DOHH2 (cell line): ENCODE data around the gene WDFY3.
"Not testable (repeated sequence)": the region's sequence is repeated elsewhere in the genome, so short reads cannot be mapped to it uniquely, and the experiment has no call there.

ENCODE experiments used
- H3F3A ChIP-seq: fragments of 200-600 bp; sonication (generic), shearing (Covaris generic); 2 replicates; pipeline ENCODE4 v1.6.0; 2016; ENCODE audit warnings: antibody characterized with exemption, mild to moderate bottlenecking; ENCODE audit not compliant: control insufficient read depth, insufficient read depth
- H3K27ac ChIP-seq: fragments of 200-600 bp; sonication (generic); 2 replicates; pipeline ENCODE4 v1.5.1; 2014; ENCODE audit warnings: low read depth, mild to moderate bottlenecking, low read length, moderate library complexity
- H3K27me3 ChIP-seq: fragments of 200-600 bp; sonication (generic); 2 replicates; pipeline ENCODE4 v1.6.1; 2014; ENCODE audit warnings: mild to moderate bottlenecking, low read length, mixed read lengths; ENCODE audit not compliant: control insufficient read depth
- H3K36me3 ChIP-seq: fragments of 200-600 bp; sonication (generic); 2 replicates; pipeline ENCODE4 v1.6.1; 2014; ENCODE audit warnings: mild to moderate bottlenecking, low read length, moderate library complexity, mixed read lengths; ENCODE audit not compliant: control insufficient read depth
- H3K4me1 ChIP-seq: fragments of 200-600 bp; sonication (generic); 2 replicates; pipeline ENCODE4 v1.6.1; 2014; ENCODE audit warnings: mild to moderate bottlenecking, low read length, mixed read lengths; ENCODE audit not compliant: control insufficient read depth
- H3K4me2 ChIP-seq: fragments of 200-600 bp; sonication (generic); 2 replicates; pipeline ENCODE4 v1.6.0; 2014; ENCODE audit warnings: mild to moderate bottlenecking, low read length, moderate library complexity
- H3K4me3 ChIP-seq: fragments of 200-600 bp; sonication (generic); 2 replicates; pipeline ENCODE4 v1.5.1; 2014; ENCODE audit warnings: mild to moderate bottlenecking, low read length, mixed read lengths
- H3K79me2 ChIP-seq: fragments of 200-600 bp; sonication (generic); 2 replicates; pipeline ENCODE4 v1.6.1; 2014; ENCODE audit warnings: mild to moderate bottlenecking, low read length, mixed read lengths; ENCODE audit not compliant: control insufficient read depth
- H3K9me2 ChIP-seq: fragments of 200-600 bp; sonication (generic); replicated peaks from 2 replicates; pipeline ENCODE4 v1.6.1; 2014; ENCODE audit warnings: mild to moderate bottlenecking, low read length, mixed read lengths; ENCODE audit not compliant: control insufficient read depth
- H3K9me3 ChIP-seq: fragments of 200-600 bp; sonication (generic); 2 replicates; pipeline ENCODE4 v1.6.1; 2014; ENCODE audit warnings: antibody characterized with exemption, low read length, mixed read lengths; ENCODE audit not compliant: control insufficient read depth, insufficient read depth
- H4K20me1 ChIP-seq: fragments of 200-600 bp; sonication (generic); 2 replicates; pipeline ENCODE4 v1.6.0; 2014; ENCODE audit warnings: low read depth, mild to moderate bottlenecking, antibody characterized with exemption, low read length, moderate library complexity; ENCODE audit not compliant: control insufficient read depth, insufficient read depth
- EZH2phosphoT487 ChIP-seq: fragments of 200-600 bp; sonication (generic); IDR thresholded peaks from 2 replicates; pipeline ENCODE4 v1.6.1; 2017; ENCODE audit warnings: borderline replicate concordance, mild to moderate bottlenecking, antibody characterized with exemption, low read length, moderate library complexity, mixed read lengths
- TF ChIP-seq, protein P1 (sequence below): fragments of 200-600 bp; sonication (generic); IDR thresholded peaks from one replicate; pipeline ENCODE4 v1.5.1; 2014; ENCODE audit warnings: antibody characterized with exemption, mild to moderate bottlenecking, low read depth, low read length; ENCODE audit not compliant: poor library complexity, severe bottlenecking

The WDFY3 gene

DNA sequence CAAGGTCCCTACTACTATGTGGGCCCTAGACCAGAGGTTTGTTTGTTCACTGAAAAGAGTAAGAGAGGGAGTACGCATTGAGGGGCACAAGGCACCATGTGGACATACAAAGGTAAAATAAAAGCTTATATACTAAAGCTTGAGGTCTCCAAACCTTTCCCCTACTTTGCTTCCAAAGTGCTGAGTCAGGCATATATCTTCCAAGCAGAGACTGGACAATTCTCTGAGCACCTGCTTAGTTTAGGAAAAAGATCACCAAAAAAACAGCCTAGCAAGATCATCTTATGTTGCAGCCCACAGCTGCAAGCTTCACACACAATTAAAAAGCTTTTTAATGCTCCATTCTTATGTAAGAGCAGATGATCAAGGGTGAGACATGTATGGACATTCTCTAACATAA lies 119.5 kb downstream of the WDFY3 start:
- no peak overlapping the region for H3K4me2 ChIP-seq
- no peaks in the 10 kb centered on the region for H3K36me3 ChIP-seq
- no peaks in the 10 kb centered on the region for H3K9me3 ChIP-seq
- H3K4me1 ChIP-seq: no peaks in the 10 kb centered on the region
- no peaks in the 10 kb centered on the region for H3F3A ChIP-seq
- no peaks in the 10 kb centered on the region for H3K9me2 ChIP-seq
- TF ChIP-seq, protein P1, sequence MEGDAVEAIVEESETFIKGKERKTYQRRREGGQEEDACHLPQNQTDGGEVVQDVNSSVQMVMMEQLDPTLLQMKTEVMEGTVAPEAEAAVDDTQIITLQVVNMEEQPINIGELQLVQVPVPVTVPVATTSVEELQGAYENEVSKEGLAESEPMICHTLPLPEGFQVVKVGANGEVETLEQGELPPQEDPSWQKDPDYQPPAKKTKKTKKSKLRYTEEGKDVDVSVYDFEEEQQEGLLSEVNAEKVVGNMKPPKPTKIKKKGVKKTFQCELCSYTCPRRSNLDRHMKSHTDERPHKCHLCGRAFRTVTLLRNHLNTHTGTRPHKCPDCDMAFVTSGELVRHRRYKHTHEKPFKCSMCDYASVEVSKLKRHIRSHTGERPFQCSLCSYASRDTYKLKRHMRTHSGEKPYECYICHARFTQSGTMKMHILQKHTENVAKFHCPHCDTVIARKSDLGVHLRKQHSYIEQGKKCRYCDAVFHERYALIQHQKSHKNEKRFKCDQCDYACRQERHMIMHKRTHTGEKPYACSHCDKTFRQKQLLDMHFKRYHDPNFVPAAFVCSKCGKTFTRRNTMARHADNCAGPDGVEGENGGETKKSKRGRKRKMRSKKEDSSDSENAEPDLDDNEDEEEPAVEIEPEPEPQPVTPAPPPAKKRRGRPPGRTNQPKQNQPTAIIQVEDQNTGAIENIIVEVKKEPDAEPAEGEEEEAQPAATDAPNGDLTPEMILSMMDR: no peak
- no peak for TF ChIP-seq EZH2phosphoT487
- no peaks in the 10 kb centered on the region for H3K79me2 ChIP-seq
- H3K27ac ChIP-seq: no peak overlapping the region
- no peaks in the 10 kb centered on the region for H3K27me3 ChIP-seq
- H3K4me3 ChIP-seq: no peak overlapping the region
- H4K20me1 ChIP-seq: no peaks in the 10 kb centered on the region

DNA sequence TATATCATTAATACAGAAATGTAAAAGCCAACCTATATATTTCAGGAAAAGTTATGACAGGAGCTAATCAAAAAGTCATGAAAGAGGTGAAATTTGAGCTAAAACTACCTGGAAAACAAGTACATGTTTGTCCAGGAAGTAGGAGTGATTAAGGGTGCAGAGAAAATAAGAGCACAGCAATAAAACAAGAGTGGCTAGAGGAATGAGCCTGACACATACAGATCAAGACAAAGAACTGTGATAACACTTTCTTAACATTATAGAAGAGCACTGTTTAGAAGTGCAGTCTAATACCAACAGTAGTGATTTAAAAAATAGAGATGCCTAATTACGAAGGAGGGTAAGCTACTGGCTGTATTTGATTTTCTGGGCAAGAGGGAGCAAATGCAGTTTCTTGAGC lies 125.1 kb downstream of the WDFY3 start:
- H3K9me3 ChIP-seq: no peaks in the 10 kb centered on the region
- H3K36me3 ChIP-seq: no peaks in the 10 kb centered on the region
- H3K4me3 ChIP-seq: no peak overlapping the region
- H4K20me1 ChIP-seq: no peaks in the 10 kb centered on the region
- no peaks in the 10 kb centered on the region for H3K9me2 ChIP-seq
- H3K79me2 ChIP-seq: no peaks in the 10 kb centered on the region
- H3K4me1 ChIP-seq: no peaks in the 10 kb centered on the region
- H3K27me3 ChIP-seq: no peaks in the 10 kb centered on the region
- TF ChIP-seq EZH2phosphoT487: no peak
- TF ChIP-seq, protein P1: no peak
- no peak overlapping the region for H3K27ac ChIP-seq
- H3K4me2 ChIP-seq: no peak overlapping the region
- no peaks in the 10 kb centered on the region for H3F3A ChIP-seq

GRCh38 chr4:84837751-84838150 lies 128.7 kb downstream of the WDFY3 start:
- Histone ChIP-seq H3K27me3 (no peaks in the 10 kb centered on the region), H4K20me1 (no peaks in the 10 kb centered on the region), H3K4me2 (no peak overlapping the region), H3K4me3 (no peak overlapping the region), H3F3A (no peaks in the 10 kb centered on the region), H3K4me1 (no peaks in the 10 kb centered on the region), H3K9me3 (no peaks in the 10 kb centered on the region), H3K79me2 (no peaks in the 10 kb centered on the region), H3K27ac (no peak overlapping the region), H3K36me3 (no peaks in the 10 kb centered on the region), H3K9me2 (no peaks in the 10 kb centered on the region)
- TF ChIP-seq EZH2phosphoT487: no peak
- TF ChIP-seq, protein P1: no peak

DNA sequence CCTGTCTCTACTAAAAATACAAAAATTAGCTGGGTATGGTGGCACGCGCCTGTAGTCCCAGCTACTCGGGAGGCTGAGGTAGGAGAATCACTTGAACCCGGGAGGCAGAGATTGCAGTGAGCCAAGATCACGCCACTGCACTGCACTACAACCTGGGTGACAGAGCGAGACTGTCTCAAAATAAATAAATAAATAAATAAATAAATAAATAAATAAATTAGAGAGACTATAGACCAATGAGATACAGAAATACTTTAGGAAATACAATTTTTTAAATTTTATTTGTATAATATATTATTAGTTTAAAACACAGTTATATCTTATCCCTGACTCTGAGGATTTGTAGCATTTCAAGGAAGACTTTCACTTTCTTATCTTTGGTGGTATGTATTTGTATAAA lies 136.9 kb downstream of the WDFY3 start:
- not testable (repeated sequence) for H3K36me3 ChIP-seq

More for the DNA sequence above, 136.9 kb downstream of the WDFY3 start:
- not testable (repeated sequence) for H3F3A ChIP-seq, H3K27ac ChIP-seq, H3K4me3 ChIP-seq, H3K9me3 ChIP-seq, H3K79me2 ChIP-seq, H3K9me2 ChIP-seq, H3K27me3 ChIP-seq, H3K4me1 ChIP-seq, H4K20me1 ChIP-seq, H3K4me2 ChIP-seq
